HG03139 (cell line): ENCODE results near the gene BHLHE23.

Experiments used
- ATAC-seq: cut with Tn5 transposase; IDR thresholded peaks from one replicate; pipeline ENCODE4 v1.9.1; 2021; ENCODE audit not compliant: unreplicated experiment

Gene BHLHE23

GRCh38 chr20:62993856-62994494 lies 12.8 kb downstream of the BHLHE23 start:
- ATAC-seq, result no peak

DNA sequence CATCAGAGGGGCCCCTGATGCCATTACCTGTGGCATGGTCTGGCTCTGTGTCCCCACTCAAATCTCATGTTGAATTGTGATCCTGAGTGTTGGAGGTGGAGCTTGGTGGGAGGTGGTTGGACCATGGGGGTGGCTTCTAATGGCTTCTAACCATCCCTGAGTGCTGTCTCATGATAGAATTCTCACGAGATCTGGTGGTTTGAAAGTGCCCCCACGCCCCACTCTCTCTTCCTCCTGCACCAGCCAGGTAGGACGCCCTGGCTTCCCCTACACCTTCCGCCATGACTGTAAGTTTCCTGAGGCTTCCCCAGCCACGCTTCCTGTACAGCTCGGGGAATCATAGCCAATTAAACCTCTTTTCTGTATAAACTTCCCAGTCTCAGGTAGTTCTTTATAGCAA lies 14.9 kb downstream of the BHLHE23 start:
- no peak for ATAC-seq

DNA sequence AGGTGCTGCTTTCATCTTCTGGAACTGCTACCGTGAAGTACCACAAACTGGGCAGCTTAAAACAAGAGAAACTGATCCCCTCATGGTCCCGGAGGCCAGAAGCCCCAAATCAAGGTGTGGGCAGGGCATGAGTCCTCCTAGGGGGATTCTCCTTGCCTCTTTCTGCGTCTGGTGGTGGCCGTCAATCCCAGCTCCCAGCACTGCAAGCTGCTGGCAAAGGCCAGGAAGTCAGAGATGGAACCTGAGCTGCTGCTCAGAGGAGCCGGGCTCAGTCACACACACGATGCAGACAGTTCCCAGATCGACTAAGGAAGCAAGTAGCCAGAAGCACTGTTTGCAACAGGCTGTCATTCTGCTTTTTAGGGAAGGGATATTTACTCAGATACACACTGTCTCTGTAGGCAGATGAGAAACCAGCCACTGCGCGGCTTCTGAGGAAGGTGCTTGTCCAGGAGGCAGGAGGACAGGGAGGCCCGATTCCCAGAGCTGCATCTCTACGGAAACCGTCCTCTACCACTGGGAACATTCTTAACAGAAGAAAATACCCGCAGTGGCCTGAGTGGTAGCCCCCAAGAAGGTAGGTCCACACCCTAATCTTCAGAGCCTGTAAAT lies 15.5 kb downstream of the BHLHE23 start:
- ATAC-seq, result no peak

- ATAC-seq, result no peak
These were observed 16.4 kb downstream of the BHLHE23 start for GRCh38 chr20:62990306-62990825.

DNA sequence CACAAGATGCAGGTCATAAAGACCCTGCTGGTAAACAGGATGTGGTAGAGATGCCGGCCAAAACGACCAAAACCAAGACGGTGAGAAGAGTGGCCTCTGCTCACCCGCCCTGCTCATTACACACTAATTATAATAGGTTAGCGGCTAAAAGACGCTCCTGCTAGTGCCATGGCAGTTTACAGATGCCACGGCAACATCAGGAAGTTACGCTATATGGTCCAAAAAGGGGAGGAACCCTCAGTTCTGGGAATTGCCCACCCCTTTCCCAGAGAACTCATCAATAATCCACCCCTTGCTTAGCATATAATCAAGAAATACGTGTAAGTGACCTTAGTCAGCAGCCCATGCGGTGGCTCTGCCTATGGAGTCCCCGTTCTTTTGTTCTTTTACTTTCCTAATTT lies 17.6 kb downstream of the BHLHE23 start:
- ATAC-seq, result no peak

- ATAC-seq, result no peak
These were observed 19.6 kb downstream of the BHLHE23 start for GRCh38 chr20:62987114-62987513.

DNA sequence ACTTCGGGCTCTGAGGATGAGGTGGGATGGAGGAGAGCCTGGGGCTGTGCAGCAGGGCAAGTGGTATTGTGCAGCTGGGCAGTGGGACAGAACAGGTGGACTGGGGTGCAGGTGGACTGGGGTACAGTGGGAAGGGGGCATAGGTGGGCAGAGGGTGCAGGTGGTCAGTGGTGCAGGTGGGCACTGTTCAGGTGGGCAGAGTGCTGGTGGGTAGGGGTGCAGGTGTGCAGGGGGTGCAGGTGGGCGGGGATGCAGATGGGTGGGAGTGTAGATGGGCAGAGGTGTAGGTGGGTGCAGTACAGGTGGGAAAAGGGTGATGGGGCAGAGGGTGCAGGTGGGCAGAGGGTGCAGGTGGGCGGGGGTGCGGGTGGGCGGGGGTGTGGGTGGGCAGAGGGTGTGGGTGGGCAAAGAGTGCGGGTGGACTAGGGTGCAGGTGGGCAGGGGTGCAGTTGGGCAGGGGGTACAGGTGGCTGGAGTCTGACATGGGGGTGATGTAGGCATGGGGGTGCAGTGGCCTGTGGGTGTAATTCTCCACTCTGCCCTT lies 20.4 kb downstream of the BHLHE23 start:
- no peak for ATAC-seq

- ATAC-seq, result no peak
These were observed 21.4 kb downstream of the BHLHE23 start for GRCh38 chr20:62985444-62985778.

- no peak for ATAC-seq
These were observed 21.9 kb downstream of the BHLHE23 start for GRCh38 chr20:62984666-62985443.

- ATAC-seq, result no peak
These were observed 23.6 kb downstream of the BHLHE23 start for GRCh38 chr20:62983210-62983609.

DNA sequence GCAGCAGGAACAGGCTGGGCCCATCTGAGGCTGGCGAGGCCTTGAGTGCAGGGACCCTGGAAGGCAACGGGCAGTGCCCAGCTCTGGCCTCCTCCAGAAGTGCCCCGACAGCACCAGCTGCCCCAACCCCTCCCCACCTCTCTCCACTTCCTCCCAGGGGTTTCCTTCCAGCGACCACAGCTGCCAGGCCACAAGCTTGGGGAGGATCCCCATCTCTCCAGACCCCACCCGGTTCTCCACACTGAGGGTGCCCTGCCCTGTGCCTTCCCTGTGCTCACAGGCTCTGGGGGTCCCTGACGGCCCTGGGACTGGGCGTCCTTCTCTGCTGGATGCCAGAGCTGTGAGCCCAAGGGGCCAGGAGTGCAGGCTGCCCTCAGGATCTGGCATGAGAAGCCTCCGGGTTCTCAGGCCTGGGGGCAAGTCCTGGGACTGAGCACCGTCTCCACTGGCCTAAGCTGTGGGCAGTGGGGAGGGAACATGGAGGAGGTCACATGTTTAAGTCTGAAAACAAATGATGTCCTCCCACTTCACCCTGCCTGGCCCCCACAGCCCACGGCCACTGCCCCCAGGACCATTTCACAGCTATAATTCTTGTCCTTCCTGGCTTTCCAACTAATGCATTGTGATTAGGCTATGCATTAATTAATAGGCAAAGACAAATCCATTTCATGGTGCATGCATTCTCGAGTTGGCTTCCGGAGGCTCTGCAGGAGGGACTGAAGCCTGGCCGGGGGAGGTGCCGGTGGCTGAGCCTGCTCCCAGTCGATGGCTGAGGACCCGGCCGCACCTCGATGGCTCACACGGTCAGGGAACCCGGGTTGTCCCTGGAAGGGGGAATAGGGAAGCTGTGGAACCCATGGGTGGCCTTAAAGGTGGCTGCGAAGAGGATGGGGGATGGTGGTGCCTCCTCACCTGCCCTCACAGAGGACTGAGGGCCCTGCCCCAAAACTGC lies 24.4 kb downstream of the BHLHE23 start:
- no peak for ATAC-seq

GRCh38 chr20:62980970-62981369 lies 25.8 kb downstream of the BHLHE23 start:
- no peak for ATAC-seq

GRCh38 chr20:62980380-62980960 lies 26.3 kb downstream of the BHLHE23 start:
- ATAC-seq, result no peak

DNA sequence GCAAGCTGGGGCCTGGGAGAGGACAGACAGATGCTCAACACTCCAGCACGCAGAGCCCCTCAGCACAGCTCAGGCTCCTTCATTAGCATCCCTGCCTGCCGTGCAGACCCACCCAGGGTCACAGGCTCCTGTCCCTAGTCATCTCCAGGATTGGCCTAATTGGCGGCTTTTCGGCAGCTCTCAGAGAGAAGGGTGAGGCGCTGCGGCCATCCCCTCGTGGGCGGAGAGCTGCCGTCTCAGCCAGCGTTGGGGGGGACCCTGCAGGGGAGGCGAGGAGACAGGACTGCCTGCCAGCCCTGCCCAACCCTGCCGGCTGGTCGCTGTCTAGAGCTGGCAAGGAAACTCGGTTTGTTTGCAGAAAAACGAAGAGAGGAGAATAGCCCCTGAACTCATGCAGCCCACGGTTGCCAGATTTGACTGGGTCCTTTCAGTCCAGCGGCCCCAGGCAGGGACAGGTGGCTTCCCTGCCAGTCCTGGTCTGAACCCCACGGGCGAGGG lies 26.8 kb downstream of the BHLHE23 start:
- ATAC-seq, result no peak

GRCh38 chr20:62979310-62979709 lies 27.5 kb downstream of the BHLHE23 start:
- no peak for ATAC-seq

GRCh38 chr20:62978561-62978943 lies 28.2 kb downstream of the BHLHE23 start:
- ATAC-seq, result no peak

DNA sequence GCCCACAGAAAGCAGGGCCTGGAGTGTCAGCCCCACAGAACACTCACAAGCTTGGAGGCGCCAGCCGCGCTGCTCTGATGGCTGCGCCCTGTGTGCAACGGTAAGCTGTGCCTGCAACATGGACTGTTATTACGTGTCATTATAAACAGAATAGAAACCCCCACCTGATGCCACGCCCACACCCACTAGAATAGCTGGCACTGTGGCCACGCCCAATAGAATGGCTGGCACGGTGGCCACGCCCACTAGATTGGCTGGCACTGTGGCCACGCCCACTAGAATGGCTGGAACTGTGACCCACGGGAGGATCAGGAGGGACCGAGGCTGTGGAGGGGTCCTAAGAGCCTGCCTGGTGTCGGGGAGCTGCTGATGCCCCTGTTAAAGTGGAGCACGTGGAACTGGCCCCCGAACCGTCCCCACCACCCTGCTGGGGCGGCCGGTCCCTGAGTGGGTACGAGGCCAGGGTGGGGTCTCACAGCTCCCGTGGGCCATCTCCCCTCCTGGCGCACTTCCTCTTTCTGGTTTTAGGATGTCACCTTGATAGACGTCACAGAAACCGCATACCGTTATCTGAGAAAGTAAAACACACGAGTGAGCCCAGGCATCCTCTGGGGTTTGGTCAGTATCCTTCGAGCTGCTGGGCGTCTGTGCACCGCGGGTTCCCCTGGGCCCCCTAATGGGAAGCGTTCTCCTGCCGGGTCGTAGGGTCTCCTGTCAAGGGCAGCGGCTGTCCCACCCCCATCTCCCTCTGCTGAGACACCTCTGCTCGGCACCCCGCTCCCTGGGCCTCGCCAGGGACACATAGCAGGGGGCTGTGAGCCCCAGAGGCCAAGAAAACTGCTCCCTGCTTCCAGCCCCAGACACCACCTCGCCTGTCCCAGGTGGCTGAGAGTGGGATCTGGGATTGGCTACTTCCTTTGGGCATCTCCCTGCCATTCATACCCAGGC lies 28.9 kb downstream of the BHLHE23 start:
- ATAC-seq, result peak; percentile 48

- no peak for ATAC-seq
These were observed 29.9 kb downstream of the BHLHE23 start for GRCh38 chr20:62976886-62977285.
